HEK293T (cell line): ENCODE data around the gene CADM4.
"Not testable (repeated sequence)": the region's sequence is repeated elsewhere in the genome, so short reads cannot be mapped to it uniquely, and the experiment has no call there.

Experiments used
- CTCF ChIA-PET: fragments of 350-600 bp; formaldehyde crosslinking; extraction: SDS; loops from one replicate; lab custom pipeline; 2021; ENCODE audit warnings: antibody characterized with exemption, inconsistent platforms; lab: Yijun Ruan, JAX
- POLR2A ChIA-PET: fragments of 350-600 bp; formaldehyde crosslinking; extraction: SDS; loops from one replicate; lab custom pipeline; 2020; ENCODE audit warnings: antibody characterized with exemption, inconsistent platforms; lab: Yijun Ruan, JAX
- DNase-seq: peaks from one replicate; pipeline ENCODE4 v3.0.0; 2012; ENCODE audit warnings: mixed read lengths; ENCODE audit errors: extremely low spot score
- ARNT ChIP-seq: fragments of 450-650 bp; IDR thresholded peaks from 2 replicates; pipeline ENCODE4 v1.6.1; 2017; ENCODE audit warnings: mild to moderate bottlenecking
- BHLHE40 ChIP-seq: fragments of 450-650 bp; IDR thresholded peaks from 2 replicates; pipeline ENCODE4 v1.6.1; 2016; ENCODE audit warnings: mild to moderate bottlenecking, moderate library complexity, borderline replicate concordance
- CTBP1 ChIP-seq: fragments of 450-650 bp; IDR thresholded peaks from 2 replicates; pipeline ENCODE4 v1.6.1; 2016; ENCODE audit warnings: borderline replicate concordance
- ELF4 ChIP-seq: fragments of 450-650 bp; IDR thresholded peaks from 2 replicates; pipeline ENCODE4 v1.6.1; 2017; ENCODE audit warnings: antibody characterized with exemption
- FOXA1 ChIP-seq: fragments of 450-650 bp; IDR thresholded peaks from 2 replicates; pipeline ENCODE4 v1.6.1; 2016; ENCODE audit warnings: mild to moderate bottlenecking
- FOXK2 ChIP-seq: fragments of 450-650 bp; IDR thresholded peaks from 2 replicates; pipeline ENCODE4 v1.6.1; 2016; ENCODE audit warnings: mild to moderate bottlenecking
- FOXM1 ChIP-seq: fragments of 450-650 bp; IDR thresholded peaks from 2 replicates; pipeline ENCODE4 v1.6.1; 2017; ENCODE audit warnings: mild to moderate bottlenecking, borderline replicate concordance
- HDGF ChIP-seq: fragments of 450-650 bp; IDR thresholded peaks from 2 replicates; pipeline ENCODE4 v1.6.1; 2017; ENCODE audit warnings: antibody characterized with exemption, borderline replicate concordance
- L3MBTL2 ChIP-seq: fragments of 450-650 bp; conservative IDR thresholded peaks from 2 replicates; pipeline ENCODE4 v1.6.1; 2016; ENCODE audit warnings: mild to moderate bottlenecking
- LEF1 ChIP-seq: fragments of 450-650 bp; IDR thresholded peaks from 2 replicates; pipeline ENCODE4 v1.6.1; 2017; ENCODE audit warnings: mild to moderate bottlenecking, borderline replicate concordance
- NFRKB ChIP-seq: fragments of 450-650 bp; IDR thresholded peaks from 2 replicates; pipeline ENCODE4 v1.6.1; 2016; ENCODE audit warnings: mild to moderate bottlenecking, moderate library complexity
- SP1 ChIP-seq: fragments of 450-650 bp; IDR thresholded peaks from 2 replicates; pipeline ENCODE4 v1.6.1; 2017
- SUZ12 ChIP-seq: fragments of 450-650 bp; IDR thresholded peaks from 2 replicates; pipeline ENCODE4 v1.6.1; 2016; ENCODE audit warnings: mild to moderate bottlenecking
- TARDBP ChIP-seq: fragments of 450-650 bp; IDR thresholded peaks from 2 replicates; pipeline ENCODE4 v1.6.1; 2016
- ZNF384 ChIP-seq: fragments of 450-650 bp; IDR thresholded peaks from 2 replicates; pipeline ENCODE4 v1.6.1; 2016
- TF ChIP-seq, protein P1 (sequence below): fragments of 450-650 bp; IDR thresholded peaks from 2 replicates; pipeline ENCODE4 v1.6.1; 2016

The CADM4 gene

DNA sequence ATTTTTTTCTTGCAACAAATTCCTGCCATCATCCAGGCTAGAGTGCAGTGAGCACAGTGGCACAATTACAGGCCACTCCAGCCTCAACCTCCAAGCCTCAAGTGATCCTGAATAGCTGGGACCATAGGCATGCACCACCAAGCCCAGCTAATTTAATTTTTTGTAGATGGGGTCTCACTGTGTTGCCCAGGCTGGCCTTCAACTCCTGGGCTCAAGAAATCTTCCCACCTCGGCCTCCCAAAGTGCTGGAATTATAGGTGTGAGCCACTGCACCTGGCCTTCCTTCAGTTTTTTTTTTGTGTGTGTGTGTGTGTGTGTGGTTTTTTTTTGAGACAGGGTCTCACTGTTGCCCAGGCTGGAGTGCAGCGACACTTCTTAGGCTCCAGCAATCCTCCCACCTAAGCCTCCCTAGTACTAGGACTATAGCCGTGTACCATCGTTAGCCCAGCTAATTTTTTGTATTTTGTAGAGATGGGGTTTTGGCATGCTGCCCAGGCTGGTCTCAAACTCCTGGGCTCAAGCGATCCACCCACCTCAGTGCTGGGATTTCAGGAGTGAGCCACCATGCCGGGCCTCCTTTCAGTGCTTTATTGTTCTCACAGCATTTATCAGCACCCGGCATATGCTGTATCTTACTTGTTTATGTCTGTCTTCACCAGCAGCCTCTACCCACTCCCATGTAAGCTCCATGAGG, 33.6 kb downstream of the CADM4 start:
- POLR2A ChIA-PET: no interaction called here
- DNase-seq: no peak
- CTCF ChIA-PET: no interaction called here
- no peak for TF ChIP-seq HDGF
- no peak for TF ChIP-seq CTBP1
- no peak for TF ChIP-seq FOXM1
- TF ChIP-seq, protein P1, sequence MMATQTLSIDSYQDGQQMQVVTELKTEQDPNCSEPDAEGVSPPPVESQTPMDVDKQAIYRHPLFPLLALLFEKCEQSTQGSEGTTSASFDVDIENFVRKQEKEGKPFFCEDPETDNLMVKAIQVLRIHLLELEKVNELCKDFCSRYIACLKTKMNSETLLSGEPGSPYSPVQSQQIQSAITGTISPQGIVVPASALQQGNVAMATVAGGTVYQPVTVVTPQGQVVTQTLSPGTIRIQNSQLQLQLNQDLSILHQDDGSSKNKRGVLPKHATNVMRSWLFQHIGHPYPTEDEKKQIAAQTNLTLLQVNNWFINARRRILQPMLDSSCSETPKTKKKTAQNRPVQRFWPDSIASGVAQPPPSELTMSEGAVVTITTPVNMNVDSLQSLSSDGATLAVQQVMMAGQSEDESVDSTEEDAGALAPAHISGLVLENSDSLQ: no peak
- no peak for TF ChIP-seq BHLHE40
- no peak for TF ChIP-seq ELF4
- no peak for TF ChIP-seq ARNT
- no peak for TF ChIP-seq L3MBTL2
- no peak for TF ChIP-seq SUZ12
- no peak for TF ChIP-seq TARDBP
- no peak for TF ChIP-seq NFRKB
- TF ChIP-seq ZNF384: no peak
- TF ChIP-seq SP1: no peak
- TF ChIP-seq FOXA1: no peak
- no peak for TF ChIP-seq FOXK2
- no peak for TF ChIP-seq LEF1

DNA sequence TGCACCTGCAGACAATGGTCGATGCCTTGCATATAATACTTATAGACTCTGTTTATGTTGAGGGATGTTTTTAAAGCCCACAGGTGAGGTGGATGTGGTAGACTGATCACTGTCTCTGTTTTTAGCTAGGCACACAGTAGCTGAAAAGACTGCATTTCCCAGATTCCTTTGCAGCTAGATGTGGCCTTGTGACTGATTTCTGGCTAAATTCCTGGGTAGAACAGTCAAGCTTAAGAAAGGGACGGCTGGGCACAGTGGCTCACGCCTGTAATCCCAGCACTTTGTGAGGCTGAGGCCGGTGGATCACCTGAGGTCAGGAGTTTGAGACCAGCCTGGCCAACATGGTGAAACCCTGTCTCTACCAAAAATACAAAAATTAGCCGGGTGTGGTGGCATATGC, 39.3 kb downstream of the CADM4 start:
- CTCF ChIA-PET: interaction anchor here (0.7 kb wide), 1 partner anchor 80 kb away, joined by 3 read pairs; no protein-coding TSS in a partner anchor
- DNase-seq, POLR2A ChIA-PET: not testable (repeated sequence)

DNA sequence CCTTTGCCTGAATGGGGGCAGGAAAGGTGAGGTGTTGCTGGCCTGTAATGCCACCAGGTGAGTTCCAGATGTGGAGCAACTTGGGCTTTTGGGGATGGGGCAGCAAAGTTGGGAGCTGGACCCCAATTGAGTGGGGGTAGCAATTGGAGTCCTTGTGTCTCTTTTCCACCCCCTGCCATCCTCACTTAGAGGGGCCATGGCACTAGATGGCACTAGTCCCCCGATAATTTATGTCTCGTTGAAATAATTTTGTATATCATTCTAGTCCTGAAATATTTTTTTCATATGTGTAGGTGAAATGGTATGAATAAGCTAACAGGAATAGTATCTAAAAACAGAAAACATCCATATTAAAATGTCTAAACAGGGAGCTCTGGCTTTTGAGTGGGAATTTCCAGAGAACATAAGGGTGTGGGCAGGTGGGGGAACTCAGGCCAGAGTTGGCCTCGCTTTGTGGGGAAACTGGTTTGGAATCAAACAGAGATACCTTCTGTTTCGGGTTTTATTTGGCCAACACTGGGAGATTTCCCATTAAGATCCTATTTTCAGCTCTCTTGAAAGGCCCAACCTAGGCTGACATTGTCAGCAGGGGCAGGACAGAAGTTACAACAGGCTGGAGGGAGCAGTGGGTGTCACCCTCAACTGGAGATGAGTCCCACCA, 39.9 kb downstream of the CADM4 start:
- no peak for DNase-seq
- POLR2A ChIA-PET: no interaction called here
- CTCF ChIA-PET: interaction anchor here (0.7 to 0.8 kb wide), 2 partner anchors 79 to 180 kb away, joined by 3 to 6 read pairs; no protein-coding TSS in a partner anchor
- no peak for TF ChIP-seq ARNT

DNA sequence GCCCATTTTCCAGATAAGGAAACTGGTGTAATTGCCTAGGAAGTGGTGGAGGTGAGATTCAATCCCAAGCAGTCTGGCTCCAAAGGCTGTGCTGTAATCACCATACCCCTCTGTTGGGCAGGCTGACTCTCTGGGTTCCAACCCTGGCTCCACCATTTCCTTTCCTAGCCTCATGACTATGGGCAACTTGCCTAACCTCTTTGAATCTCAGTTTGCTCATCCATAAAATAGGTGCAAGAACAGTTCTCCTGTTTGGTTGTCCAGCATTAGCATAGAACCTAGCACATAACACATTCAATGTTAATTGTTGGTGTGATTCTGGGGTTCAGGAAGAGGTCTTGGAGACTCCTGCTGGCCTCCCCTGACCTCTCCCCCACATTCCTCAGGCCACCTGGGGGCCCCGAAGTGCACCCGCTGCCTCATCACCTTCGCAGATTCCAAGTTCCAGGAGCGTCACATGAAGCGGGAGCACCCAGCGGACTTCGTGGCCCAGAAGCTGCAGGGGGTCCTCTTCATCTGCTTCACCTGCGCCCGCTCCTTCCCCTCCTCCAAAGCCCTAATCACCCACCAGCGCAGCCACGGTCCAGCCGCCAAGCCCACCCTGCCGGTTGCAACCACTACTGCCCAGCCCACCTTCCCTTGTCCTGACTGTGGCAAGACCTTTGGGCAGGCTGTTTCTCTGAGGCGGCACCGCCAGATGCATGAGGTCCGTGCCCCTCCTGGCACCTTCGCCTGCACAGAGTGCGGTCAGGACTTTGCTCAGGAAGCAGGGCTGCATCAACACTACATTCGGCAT, 41.0 kb downstream of the CADM4 start:
- CTCF ChIA-PET: no interaction called here
- POLR2A ChIA-PET: no interaction called here

DNA sequence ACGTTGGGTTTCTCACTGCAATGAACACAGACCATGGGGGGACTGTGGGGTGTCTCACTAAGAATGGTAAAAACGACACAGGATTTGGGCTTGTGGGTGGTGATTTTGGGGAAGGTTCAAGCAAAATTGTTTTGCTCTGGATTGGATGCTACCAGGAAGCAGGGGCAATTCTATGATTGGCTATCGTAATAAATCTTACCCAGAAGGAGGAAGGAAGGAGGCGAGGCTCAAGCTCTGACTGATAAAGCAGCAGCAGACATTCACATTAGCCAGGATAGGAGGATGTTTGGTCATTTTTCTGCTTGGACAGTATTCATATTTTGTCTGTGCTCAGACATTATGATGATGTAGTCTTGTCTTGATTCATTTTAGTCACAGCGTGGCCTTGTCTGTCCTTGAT, 41.8 kb downstream of the CADM4 start:
- CTCF ChIA-PET: no interaction called here
- TF ChIP-seq BHLHE40 (no peak), HDGF (no peak), CTBP1 (no peak), FOXK2 (no peak), SUZ12 (no peak)
- POLR2A ChIA-PET: no interaction called here
- DNase-seq: no peak

More for the DNA sequence above, 41.0 kb downstream of the CADM4 start:
- no peak for DNase-seq
- TF ChIP-seq ZNF384: no peak
- no peak for TF ChIP-seq ARNT
- TF ChIP-seq FOXM1: no peak
- TF ChIP-seq, protein P1: no peak
- TF ChIP-seq FOXK2: no peak
- no peak for TF ChIP-seq BHLHE40
- no peak for TF ChIP-seq SUZ12
- TF ChIP-seq ELF4: no peak
- TF ChIP-seq LEF1: no peak
- no peak for TF ChIP-seq SP1
- TF ChIP-seq TARDBP: no peak
- TF ChIP-seq L3MBTL2: no peak
- no peak for TF ChIP-seq HDGF
- TF ChIP-seq CTBP1: no peak
- TF ChIP-seq FOXA1: no peak
- no peak for TF ChIP-seq NFRKB

DNA sequence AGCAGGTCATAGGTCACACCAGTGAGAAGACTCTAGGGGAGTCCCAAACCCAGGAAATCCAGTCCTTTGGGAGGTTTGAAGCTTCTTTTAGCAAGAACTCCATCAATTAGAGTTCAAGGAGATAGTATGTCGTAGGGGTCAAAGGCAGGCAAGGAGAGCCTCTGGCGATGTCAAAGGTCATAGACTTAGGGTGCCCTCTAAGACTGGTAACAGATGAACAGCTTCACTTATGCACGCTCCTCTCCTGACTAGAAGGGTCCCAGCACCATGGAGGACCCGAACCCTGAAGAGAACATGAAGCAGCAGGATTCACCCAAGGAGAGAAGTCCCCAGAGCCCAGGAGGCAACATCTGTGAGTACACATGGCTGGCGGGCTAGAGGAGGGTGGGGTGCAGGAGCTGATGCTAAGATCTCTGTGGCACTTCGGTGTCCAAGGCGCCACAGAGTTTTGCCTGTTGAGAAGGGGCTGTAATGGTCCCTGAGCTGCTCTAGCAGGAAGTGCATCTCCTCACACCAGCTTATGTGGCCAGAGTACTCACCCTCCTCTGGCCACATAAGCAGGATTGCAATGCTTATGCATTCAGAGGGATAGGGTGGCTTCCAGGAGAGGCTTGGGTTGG, 42.7 kb downstream of the CADM4 start:
- no peak for DNase-seq
- CTCF ChIA-PET: no interaction called here
- POLR2A ChIA-PET: interaction anchor here (0.9 to 2.2 kb wide), 7 partner anchors 14 to 66 kb away, joined by 3 to 16 read pairs (median 3); partner anchors contain the start of genes PINLYP and XRCC1

More for the DNA sequence above, 42.7 kb downstream of the CADM4 start:
- no peak for TF ChIP-seq ZNF384
- TF ChIP-seq FOXA1: no peak
- no peak for TF ChIP-seq SP1
- no peak for TF ChIP-seq HDGF
- no peak for TF ChIP-seq CTBP1
- TF ChIP-seq, protein P1: no peak
- no peak for TF ChIP-seq L3MBTL2
